ENCODE results near the gene SLC15A1. TPM values are rescaled to one million over a fixed set of nuclear protein-coding genes. Genes with fewer than 3 reads are reported as not detected.
"Not testable (repeated sequence)": the region's sequence is repeated elsewhere in the genome, so short reads cannot be mapped to it uniquely, and the experiment has no call there.

SLC15A1 gene
- total RNA-seq, 1 donor from 2014 or later = not detected

DNA sequence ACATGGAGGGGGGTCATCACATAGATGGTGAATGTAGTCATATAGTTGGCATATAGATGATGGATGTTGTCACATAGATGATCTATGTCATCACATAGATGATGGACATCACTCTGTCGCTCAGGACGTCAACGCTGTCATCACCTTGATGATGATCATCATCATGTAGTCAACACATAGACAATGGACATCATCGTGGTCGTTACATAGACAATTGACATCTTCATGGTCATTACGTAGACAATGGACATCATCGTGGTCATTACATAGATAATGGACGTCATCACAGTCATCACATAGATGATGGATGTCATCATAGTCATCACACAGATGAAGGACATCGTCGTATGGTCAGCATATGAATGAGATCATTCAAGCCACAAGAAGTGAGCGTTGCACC is 28.6 kb upstream of the SLC15A1 start:
- intact Hi-C loops (cut with micrococcal nuclease) = no loop called here

DNA sequence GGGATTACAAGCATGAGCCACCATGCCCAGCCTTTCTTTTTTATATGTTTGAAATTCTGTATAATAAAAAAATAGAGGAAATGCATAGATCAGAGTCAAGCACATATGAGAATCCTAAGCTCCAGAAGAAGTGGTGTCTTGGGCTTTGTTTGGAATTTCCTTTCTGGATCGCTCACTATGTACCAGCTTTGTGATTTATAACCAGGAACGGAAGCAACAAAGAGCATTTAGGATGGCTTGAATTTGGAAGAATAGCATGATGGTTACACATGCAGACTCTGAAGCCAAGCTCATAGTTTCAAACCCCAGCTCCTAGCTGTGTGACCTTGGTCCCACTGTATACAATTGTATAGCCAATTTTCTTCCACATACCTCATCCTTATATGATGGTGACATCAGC is 28.0 kb upstream of the SLC15A1 start:
- intact Hi-C loops (cut with micrococcal nuclease) = no loop called here

DNA sequence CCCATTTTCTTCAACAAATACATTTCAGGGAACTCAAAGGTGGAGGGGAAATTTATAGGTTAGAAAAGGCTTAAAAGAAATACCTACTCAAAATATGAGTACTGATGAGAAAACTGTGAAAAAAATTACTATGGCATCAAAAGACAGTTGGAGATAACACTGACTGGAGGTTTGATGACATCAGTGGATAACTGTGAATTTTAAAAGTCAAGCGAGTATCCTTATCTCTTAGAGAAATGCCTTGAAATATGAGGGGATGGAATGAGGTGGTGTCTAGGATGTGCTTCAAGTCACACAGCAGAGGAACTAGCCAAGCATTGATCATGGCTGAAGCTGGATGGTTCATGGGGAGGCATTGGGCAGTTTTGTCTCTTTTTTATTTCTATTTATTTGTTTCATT is 27.2 kb upstream of the SLC15A1 start:
- intact Hi-C loops (cut with micrococcal nuclease) = no loop called here

DNA sequence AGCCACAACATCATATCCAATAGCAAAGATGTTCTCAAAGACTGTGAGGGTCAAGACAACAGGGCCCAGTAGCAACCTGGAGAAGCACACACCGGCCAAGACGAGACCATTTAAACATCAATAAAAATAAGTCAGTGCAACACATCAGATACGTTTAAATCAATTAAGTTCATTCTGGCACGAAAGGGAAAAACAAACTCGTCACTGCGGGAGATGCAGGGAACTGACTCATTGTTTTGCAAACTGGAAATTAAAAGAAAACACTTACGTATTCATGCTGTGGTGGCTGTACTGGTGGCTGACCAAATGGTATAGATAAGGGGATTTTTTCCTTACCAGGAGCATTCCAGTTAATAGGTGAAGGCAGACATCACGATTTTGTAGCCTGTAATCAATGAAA is 26.3 kb upstream of the SLC15A1 start:
- intact Hi-C loops (cut with micrococcal nuclease) = no loop called here

DNA sequence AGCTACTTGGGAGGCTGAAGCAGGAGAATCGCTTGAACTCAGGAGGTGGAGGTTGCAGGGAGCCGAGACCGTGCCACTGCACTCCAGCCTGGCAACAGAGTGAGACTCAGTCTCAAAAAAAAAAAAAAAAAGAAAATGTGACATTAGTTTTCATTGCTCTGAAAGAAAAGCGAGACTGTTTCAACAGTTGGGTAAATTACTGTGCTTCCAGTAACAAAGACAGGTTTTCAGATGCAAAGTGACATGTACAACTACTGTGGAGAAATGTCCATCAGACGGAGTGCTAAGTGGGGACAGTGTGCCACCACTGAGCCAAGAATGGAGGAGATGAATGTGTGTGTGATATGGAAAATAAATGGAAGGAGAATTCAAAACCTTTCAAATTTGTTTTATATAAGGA is 24.2 kb upstream of the SLC15A1 start:
- intact Hi-C loops (cut with micrococcal nuclease) = no loop called here

DNA sequence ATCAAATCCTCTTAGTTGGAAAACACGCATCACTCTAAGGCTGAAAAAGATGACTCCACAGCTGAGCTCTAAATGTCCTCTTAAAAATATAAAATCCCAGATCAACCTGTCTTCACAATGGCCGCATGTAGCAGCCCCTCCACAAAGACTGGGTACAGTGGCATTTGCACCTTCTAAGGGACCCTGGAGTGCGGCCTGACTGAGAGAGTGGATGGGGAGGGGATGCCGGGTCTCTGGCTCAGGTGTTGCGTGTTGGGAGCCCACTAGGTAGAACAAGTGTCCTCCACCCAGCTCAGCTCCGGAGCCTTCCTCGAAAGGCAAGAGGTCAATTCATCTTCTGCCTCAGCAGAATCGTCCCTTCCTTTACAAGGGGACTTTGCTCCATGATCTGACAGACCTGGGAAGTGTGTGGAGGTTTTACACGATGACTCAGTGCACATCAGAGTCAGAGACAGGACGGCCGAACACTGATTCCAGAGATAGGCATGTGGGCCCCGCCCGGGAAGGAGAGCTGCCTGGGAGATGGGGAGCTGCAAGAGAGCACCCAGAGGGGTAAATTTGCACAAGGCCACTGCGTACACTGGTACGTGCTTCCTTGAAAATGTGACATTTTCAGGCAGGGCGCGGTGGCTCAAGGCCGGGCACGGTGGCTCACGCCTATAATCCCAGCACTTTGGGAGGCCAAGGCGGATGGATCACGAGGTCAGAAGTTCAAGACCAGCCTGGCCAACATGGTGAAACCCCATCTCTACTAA is 23.5 kb upstream of the SLC15A1 start:
- intact Hi-C loops (cut with micrococcal nuclease) = no loop called here

DNA sequence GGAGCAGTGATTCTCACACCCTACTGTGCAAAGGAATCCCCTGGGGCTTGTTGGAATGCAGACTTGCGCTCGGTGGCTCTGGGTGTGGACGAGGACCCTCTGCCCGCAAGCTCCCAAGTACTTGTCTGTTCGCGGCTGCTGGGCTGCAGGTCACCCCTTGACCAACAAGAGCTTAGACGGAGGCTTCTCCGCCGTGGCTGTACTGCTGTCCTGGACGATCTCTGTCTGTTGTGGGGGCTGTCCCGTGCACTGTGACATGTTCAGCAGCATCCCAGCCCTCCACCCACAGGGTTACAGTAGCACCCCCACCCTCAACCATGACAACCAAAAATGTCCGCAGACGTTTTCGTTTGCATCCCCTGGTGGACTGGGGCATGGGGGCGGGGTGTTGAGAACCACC is 22.9 kb upstream of the SLC15A1 start:
- intact Hi-C loops (cut with micrococcal nuclease) = no loop called here

DNA sequence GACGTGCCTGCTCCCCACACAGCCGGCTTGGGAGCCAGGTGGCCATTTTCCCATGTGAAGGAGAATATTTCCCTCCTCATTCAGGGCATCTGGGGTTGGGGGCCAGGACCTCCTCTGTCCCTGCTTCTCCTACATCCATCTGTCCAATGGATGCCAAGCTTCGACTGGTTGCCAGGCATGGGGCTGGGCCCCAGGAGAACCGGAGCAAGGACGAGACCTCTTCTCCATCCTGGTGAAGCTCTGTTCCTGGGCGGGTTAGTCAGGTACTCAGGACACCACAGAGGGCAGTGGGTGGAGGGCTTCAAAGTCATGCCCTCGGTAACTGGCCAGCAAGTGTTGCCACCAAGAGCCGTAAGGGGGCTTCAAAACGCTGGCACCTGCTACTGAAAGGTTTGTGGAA is 22.3 kb upstream of the SLC15A1 start:
- intact Hi-C loops (cut with micrococcal nuclease) = no loop called here

DNA sequence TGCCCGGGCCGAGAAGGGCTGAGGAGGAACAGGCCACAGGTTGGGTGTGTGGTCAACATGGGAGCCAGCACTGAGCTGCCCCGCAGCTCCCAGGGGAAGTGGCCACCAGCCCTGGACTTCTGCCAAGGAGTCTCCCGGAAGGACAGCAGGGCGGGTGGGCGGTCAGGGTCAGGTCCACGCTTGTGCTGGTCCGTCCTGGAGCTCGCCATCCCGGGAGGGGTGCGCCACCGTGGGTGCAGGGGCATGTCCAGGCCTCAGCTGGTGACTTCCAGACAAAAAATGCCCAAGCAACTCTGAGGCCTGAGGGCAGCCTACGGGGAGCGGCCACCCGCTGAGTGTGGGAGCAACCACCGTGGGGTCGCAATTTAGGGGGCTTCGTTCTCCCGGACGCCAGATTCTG is 21.4 kb upstream of the SLC15A1 start:
- intact Hi-C loops (cut with micrococcal nuclease) = no loop called here

DNA sequence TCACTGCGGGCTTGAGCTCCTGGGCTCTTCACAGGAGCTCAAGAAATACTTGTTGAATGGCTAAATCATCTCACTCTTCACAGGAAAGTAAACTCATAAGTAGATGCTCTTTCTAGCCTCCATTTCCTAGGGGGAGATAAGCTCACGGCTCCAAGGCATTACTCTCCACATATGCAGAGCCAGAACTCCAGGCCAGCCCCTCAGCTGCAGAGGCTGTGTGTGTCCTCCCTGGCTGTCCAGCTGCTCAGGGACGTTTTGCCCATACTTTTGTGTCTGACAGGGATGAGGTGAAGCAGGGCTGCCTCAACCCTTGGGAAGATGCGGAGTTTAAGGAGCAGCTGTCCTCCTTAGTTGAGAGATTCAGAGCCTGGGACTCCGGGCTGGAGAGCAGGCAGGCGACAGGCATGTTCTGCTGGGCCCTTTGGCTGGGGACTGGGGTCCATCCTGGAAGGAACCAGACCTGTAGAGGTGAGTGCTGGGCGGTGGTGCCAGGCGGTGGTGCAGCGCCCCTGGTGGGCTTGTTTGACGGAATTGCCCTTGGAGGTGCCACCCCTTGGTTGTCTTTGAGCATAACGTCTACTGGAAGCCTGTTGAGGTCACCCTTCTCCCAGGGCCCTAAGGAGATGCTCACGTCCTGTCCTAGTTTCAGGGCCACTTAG is 20.5 kb upstream of the SLC15A1 start:
- intact Hi-C loops (cut with micrococcal nuclease) = no loop called here

DNA sequence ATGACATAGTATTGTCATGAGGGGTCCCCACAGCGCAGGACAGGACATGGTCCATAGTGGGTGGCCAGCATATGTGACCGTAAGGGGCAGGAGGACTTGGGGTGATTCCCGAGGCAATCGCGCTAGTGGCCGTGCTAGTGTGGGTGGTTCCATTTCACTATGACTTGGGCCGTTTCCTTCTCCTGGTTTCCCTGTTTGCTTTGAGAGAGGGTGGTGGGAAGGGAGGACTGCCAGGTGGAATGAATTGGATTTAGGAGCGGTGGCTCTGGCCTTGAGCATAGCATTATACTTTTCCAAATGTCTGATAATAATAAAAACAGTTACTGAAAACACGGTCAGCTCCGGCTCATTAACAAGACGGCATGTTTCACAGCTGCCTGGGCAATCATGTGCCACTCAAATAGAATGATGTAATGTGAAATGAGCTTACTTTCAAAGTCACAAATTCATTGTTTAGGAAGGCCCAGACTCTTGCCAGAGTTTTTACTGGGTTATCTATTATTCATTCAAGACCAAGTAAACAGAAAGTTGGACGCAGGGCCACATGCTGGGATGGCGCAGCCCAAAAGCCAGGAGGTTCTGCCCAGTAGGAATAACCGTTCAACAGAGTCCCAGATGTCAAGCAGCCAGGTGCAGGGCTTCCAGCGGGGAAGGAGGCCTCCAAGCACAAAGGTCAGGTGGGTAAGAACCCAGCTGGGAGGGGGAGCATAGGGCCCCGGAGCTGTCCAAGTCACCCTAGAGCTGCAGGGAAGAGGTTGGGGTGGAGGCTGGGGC is 19.6 kb upstream of the SLC15A1 start:
- intact Hi-C loops (cut with micrococcal nuclease) = no loop called here

DNA sequence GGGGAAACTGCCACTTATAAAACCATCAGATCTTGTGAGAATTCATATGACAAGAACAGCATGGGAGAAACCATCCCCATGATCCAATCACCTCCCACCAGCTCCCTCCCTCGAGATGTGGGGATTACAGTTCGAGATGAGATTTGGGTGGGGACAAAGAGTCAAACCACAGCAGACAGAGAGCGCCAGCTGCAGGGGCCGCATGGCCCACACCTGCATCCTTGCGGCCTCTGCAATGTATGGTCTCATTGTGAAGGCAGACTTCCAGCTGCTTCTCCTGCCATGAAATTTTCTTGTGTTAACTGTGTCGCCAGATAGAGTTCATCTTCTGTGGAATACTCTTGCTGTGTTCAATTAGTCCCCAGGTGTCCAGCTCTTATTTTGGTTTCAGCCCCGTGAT is 17.3 kb upstream of the SLC15A1 start:
- intact Hi-C loops (cut with micrococcal nuclease) = no loop called here

DNA sequence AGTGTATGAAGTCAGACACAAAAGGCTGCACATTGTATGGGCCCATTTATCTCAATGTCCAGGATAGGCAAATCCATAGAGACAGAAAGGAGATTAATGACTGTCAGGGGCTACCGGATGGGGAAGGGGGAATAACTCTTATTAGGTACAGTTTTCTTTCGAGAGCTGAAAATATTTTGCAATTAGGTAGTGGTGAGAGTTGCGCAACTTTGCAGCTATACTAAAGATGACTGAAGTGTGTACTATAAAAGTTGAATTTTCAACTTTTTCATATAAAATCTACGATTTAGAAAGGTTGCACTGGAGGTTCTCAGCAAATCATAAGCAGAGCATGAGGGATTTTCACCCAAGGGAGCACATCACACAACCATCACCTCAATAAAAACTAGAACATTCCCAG is 16.1 kb upstream of the SLC15A1 start:
- intact Hi-C loops (cut with micrococcal nuclease) = no loop called here

DNA sequence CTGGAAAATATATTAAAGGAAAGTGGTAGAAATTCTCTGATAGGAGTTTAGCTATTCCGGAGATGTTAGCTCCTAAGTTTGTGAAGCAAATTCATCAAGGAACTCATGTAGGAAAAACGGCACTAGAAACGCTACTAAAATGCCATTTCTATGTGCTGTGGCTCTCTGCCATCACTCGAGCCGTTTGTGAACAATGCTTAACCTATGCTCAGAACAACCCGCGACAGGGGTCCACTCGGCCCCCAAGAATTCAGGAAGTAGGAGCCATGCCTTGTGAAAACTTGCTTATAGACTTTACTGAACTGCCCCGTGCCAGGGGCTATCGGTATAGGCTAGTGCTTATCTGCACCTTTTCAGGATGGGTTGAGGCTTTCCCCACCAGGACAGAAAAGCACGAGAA is 14.2 kb upstream of the SLC15A1 start:
- intact Hi-C loops (cut with micrococcal nuclease) = no loop called here

DNA sequence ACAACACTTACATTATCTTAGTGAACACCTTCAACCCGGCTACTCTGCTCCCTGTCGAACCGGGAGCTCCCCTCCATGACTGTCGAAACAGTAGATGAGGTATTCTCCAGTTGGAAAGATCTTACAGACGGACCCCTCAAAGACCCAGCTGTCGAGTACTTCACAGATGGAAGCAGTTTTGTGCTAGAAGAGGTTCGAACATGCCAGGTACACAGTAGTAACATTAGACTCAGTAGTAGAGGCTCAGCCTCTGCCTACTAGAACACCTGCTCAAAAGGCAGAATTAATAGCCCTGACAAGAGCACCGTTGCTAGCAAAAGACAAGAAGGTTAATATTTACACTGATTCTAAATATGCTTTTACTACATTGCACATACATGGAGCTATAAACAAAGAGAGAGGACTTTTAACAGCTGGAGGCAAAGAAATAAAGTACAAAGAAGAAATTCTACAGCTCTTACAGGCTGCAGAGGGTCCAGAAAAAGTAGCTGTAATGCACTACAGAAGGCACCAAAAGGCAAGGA is 13.6 kb upstream of the SLC15A1 start:
- intact Hi-C loops (cut with micrococcal nuclease) = no loop called here

DNA sequence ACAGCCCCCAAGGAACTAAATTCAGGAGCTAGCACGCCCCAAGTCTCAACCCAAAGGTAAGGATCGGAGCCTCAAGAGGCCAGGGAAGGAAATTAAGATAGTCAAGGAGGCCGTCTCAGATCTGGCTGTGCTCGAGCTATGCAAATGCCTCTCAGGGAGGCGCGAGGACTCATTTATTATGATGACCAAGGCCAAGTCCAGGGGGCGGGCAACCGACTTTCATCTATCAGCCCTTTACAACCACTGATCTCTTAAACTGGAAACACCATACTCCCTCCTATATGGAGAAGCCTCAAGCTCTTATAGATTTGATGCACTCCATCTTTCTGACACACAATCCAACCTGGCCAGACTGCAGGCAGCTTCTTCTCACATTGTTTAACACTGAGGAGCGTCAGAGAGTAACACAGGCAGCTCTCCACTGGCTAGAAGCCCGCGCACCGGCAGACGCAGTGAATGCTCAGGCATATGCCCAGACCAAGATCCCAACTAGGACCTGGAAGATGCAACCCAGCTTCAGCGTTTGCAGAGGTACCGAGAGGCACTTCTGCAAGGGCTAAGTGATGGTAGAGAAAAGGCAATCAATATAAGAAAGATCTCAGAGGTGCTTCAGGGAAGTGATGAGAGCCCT is 9.6 kb upstream of the SLC15A1 start:
- intact Hi-C loops (cut with micrococcal nuclease) = no loop called here

DNA sequence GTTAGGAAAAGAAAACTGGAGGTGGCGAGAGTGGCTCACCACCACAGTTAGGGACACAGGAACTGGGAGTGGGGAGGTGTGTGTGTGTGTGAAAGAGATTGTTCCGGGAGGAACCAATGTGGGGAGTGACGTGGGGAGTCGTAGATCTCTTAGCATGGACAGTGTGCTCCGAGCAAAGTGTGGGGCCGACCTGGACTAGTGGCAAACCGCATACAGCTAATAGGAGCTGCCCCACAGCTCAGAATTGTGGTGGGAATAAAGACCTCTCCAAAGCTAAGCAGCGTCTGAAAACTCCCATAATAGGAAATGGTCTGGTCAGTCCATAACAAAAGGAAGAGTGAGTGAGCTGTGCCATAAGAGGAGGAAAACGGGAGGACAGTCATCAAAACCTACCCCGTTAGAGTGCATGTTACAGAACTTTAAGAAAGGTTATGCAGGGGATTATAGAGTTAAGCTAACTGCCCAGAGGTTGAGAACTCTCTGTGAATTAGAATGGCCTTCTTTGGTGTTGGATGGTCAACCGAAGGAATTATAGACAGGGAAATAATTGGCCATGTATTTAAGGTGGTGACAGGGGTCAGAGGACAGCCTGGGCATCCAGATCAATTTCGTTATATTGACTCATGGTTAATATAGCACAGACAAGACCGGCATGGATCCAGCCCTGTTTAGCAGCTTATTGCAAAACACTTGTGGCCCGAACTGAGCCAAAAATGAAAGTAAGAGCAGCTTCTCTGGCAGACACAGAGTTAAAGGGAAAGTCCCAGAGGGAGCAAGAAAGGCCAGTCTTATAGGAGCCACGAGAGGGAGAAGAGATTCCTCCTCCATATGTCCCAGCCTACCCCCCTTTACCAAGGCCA is 8.9 kb upstream of the SLC15A1 start:
- intact Hi-C loops (cut with micrococcal nuclease) = no loop called here

DNA sequence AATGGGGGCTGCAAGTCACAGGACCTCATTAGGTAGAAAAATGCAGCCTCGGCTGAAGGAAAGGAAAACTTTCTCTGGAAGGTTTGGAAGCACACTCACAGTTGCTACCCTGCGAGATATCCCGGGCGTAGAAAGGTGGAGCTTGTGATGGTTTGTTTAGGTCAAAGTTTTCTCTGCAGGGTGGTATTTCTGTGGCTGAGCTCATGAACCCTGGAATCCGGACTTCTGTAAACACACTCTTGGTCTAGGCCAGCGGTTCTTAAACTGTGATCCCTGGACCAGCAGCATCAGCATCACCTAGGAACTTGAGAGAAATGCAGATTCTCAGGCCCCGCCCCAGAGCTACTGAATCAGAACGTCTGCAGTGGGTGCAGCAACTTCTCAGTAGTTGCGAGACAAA is 3.3 kb upstream of the SLC15A1 start:
- intact Hi-C loops (cut with micrococcal nuclease) = no loop called here

DNA sequence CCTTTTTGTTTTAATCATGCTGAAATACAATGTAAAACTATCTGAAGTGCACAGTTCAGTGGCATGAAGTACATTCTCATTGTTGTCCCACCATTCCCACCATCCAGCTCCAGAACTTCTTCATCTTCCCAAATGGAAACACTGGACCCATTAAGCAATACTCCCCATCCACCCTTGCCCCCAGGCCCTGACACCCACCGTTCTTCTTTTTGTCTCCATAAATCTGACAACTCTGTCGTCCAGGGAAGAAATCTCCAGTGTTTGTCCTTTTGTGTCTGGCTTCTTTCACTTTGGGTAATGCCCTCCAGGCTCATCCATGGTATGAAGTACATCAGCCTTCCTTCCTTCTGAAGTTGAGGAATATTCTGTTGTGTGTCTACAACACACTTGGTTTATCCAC is 2.6 kb upstream of the SLC15A1 start:
- intact Hi-C loops (cut with micrococcal nuclease) = no loop called here

DNA sequence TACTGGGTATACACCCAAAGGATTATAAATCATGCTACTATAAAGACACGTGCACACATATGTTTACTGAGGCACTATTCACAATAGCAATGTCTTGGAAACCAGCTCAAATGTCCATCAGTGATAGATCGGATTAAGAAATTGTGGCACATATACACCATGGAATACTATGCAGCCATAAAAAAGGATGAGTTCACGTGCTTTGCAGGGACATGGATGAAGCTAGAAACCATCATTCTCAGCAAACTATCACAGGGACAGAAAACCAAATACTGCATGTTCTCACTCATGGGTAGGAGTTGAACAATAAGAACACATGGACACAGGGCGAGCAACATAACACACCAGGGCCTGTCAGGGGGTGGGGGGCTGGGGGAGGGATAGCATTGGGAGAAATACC is 2.0 kb upstream of the SLC15A1 start:
- intact Hi-C loops (cut with micrococcal nuclease) = not testable (repeated sequence)

Measured in T-helper 1 cell treated with Interleukin-12 subunit alpha and Interleukin-12 subunit beta and Interleukin-4 antibody, amounts not matched to agents 30 ng/mL and 1 ng/mL, for 36 hours (primary cell).